HL-60/S4 treated with retinoic acid at 250 ng/mL for 4 days and 3 days (cell line): Measurements from ENCODE around the gene TM9SF1.
"Not testable (repeated sequence)": the region's sequence is repeated elsewhere in the genome, so short reads cannot be mapped to it uniquely, and the experiment has no call there.

Experiments
- in situ Hi-C: fragments of 300-500 bp; cut with MboI; formaldehyde crosslinking; loops from 2 replicates; pipeline ENCODE4 v1.7.0; 2022; ENCODE audit warnings: low sequenced_read_pairs

TM9SF1 gene

DNA sequence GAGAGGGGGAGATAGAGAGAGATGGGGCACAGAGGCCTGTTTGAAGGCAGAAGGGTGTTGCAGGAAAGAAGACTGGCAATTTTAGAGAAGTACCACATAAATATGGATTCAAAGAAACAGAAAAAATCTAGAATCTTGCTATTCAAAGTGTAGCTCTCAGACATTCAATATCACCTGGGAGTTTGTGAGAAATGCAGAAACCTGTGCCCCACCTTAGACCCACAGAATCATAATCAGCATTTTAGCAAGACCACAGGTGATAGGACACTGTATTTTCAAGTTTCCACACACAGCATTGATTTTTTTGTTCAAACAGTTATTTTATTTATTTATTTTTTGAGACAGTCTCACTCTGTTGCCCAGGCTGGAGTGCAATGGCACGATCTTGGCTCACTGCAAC is 33.7 kb upstream of the TM9SF1 start:
- in situ Hi-C loops: loop anchor here (25.0 kb wide), 1 partner anchor 208 kb away; the partner anchor contains the start of genes CBLN3, KHNYN and SDR39U1

DNA sequence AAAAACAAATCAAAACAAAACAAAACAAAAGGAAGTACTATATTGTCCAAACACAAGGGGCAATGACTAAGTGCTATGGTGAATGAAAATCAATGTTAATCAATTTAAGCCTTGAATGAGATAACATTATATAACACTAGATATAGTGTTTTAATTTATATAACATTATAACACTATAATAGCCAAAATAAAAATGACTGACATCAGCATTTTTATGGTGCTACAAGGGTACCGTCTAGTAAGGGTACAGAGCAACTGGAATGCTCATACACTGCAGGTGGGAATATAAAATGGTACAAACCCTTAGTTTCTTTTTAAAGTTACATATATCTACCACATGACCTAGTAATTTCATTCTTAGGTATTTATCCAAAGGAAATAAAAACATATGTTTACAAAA is 31.2 kb upstream of the TM9SF1 start:
- in situ Hi-C loops: loop anchor here (25.0 kb wide), 1 partner anchor 211 kb away; the partner anchor contains the start of genes CBLN3, KHNYN and SDR39U1

DNA sequence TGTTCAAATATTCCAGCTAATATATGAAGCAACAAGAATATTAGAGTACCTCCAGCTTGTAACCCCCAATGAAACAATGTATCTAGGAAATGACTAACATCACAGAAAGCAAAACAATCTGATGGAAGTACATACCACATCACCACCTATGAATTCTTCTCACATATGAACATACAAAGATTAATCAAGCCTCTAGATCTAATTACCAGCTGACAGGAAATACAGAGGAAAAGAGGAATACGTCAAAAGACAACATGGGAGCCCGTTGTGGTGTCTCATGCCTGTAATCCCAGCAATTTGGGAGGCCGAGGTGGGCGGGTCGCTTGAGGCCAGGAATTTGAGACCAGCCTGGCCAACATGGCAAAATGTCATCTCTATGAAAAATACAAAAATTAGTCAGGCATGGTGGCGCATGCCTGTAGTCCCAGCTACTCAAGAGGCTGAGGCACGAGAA is 29.4 kb upstream of the TM9SF1 start:
- in situ Hi-C loops: loop anchor here (25.0 kb wide), 1 partner anchor 213 kb away; the partner anchor contains the start of genes CBLN3, KHNYN and SDR39U1

DNA sequence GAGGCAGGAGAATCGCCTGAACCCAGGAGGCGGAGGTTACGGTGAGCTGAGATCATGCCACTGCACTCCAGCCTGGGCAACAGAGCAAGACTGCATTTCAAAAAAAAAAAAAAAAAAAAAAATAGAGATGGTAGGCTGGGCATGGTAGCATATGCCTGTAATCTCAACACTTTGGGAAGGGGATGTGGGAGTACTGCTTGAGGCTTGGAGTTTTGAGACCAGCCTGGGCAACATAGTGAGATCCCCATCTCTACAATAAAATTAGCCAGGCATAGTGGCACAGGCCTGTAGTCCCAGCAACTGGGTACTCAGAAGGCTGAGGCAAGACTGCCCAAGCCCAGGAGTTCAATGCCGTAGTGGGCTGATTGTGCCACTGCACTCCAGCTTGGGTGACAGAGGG is 27.7 kb upstream of the TM9SF1 start:
- in situ Hi-C loops: not testable (repeated sequence)

DNA sequence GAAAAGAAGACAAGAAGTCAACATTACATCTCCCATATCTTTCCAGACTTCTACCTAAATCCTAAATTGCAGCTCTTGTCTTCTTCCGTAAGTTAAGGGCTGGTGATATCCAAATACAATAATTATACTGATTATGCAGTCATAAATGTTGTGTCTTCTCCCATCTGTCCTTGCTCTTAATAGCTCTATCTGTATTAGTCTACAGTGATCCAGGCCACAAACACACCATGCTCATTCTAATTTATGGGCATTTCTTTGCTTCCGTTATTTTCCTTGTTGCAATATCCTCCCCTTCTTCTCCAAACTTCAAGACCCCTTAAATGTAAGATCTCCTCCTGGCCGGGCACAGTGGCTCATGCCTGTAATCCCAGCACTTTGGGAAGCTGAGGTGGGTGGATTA is 24.3 kb upstream of the TM9SF1 start:
- in situ Hi-C loops: no loop called here

DNA sequence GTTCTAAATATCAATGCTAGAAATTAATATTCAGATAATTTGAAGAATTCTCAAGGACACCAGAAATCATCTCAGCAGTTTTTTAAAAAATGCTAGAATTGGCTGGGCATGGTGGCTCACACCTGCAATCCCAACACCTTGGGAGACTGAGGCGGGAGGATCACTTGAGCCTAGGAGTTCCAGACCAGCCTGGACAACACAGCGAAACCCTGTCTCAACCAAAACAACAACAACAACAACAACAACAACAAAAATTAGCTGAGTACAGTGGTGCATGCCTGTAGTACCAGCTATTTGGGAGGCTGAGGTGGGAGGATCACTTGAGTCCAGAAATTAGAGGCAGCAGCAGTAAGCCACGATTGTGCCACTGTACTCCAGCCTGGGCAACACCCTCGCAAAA is 23.8 kb upstream of the TM9SF1 start:
- in situ Hi-C loops: no loop called here

DNA sequence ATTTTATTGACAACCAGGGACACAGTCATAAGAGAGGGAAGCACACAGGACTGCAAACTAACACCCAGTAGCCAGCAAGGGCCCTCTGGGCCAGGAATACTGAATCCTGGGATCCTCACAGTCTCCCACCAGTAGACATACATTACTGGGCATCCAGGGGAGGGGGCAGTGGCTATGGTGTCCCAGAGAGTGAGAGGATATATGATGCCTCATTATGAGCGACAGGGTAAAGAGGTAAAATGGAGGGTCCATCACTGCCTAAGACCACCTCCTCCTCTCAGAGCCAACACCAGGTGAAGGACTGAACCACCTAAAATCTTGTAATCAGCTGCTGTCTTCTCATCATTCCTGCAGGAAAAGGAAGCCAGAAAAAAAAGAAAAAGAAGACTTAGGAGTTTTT is 21.6 kb upstream of the TM9SF1 start:
- in situ Hi-C loops: not testable (repeated sequence)

DNA sequence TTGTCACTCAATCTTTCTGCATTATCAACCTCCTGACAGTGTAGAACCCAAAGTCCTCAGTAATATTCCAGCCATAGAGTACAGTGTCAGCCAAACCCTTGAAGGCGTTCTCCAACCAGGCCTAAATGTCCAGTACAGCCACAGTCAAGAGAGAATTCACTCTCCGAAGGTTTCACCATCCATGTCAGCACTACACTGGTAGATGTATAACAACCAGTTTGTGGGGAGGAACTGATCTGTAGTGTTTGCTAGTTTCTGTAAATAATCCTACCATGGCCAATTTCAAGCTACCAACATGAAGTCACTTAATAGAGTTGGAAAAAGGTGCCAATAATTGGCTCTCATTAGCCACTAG is 21.1 kb upstream of the TM9SF1 start:
- in situ Hi-C loops: no loop called here

DNA sequence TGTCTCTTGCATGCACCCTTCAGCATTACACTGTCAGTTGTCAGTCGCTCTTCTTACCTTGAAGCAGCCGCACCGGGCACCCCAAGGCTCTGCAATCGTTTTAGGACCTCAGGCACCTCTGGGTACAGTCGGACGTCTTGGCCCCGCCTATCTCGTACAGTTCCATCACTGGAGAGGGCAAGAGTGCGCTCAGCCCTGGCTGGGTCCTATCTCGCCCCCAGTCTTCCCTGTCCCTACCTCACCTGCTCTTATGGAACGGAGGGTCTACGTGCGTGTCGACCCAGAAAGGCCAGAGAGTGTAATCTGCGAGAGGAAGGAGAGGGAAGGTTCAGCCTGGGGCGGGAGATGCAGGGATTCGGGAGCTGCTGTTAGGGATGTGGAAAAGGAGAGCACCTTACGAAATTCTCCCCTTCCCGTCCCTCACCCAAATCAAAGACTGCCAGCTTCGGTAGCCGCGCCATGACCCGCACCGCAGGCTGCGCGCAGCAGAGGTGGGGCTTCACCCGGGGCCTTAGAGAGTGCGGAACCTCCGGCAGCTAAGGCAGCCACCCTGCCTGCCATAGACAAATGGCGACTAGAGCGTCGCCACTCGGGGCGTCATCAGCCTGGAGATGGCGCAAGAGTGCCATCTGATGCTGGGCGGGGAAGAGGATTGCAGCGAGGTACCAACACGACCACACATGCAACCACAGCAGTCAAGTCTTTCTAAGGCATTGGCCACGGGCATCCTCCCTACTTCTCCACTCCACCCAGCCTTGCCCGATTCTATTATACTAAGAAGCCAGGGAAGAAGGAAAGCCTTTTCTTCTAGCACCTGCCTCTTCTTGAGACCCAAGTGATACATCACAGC is 20.5 kb upstream of the TM9SF1 start, which contains the start of gene MDP1:
Gene MDP1, minus strand, starts transcription at position 572 of the 850 bp plus-strand sequence. Its CDS starts 111 bp downstream, at position 461.
- in situ Hi-C loops: no loop called here

DNA sequence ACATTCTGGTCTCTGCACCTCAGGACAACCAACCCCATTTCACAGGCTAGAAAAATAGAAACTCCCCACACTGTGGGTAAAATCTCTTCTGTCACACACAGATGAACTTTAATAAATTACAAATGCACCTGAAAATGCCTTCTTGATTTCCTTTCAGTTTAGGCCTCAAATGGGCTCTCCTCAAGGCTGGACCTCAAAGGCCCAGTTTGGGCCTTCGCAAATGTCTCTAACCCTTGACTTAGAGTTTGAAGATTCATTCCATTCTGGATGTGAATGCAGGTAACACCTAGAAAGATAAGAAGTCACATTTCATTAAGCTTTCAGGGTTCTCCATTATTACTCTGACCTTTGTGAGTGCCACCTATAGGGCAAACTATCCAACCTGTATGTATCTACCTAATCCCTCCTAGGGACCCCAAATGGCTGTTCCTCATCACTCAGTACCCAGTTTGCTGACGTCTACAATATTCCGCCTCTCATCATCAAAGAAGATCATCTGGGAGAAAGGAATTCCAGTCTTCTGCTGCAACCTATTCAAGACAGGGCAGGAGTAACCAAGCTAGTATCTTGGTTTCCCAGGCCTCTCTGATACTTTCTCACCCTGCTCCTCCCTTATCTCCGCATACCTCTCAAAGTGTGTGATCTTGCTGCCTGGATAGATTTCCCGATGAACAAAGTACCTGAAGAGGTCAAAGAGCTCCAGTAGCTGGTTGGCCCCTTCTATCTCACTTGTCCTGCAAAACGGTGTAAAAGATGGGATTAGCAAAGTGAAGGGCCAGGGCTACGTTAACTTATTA is 18.8 kb upstream of the TM9SF1 start:
- in situ Hi-C loops: no loop called here

DNA sequence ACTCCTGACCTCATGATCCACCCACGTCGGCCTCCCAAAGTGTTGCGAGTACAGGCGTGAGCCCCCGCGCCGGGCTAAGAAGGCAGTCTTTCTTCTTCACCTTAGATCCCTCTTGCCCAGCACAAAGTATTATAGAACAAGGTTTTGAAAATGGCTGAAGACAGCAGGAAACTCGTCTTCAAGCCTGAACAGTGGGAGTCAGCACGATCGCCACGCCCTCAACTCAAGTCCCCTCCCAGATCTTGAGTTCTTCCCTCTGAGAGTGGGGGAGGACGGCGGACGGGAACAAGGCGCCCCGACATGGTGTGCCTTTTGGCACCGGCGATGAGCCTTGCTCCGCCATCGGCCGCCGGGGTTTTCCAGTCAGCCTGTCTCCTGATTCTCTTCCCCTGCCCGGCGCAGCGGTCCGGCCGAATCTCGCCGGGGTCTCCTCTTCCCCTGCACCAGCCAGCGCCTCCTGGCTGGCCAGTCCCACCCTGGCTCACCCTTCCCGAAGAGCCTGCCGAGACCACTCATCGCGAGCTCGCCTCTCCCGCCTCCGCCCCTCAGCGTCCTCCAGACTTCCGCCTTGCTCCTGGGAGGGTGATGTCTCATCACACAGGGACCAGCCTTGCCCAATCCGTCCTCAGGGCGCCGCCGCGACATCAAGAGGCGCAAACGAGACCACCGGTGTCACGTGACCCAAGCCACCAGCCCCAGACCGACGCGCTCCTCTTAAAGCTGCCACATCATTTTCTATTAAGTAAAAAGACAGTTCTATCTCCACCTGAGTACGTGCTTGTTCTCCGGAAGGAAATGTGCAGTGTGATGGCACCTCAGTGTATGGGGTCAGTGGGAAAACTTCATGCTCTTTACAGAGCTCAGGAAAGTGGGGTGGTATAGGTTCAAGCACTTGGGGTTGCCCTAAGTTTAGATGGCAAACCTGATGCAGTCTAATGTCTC is 18.0 kb upstream of the TM9SF1 start, which contains the start of gene CHMP4A:
Gene CHMP4A, minus strand, starts transcription at position 565 of the 942 bp plus-strand sequence. Its CDS starts 49 bp downstream, at position 516.
- in situ Hi-C loops: no loop called here

DNA sequence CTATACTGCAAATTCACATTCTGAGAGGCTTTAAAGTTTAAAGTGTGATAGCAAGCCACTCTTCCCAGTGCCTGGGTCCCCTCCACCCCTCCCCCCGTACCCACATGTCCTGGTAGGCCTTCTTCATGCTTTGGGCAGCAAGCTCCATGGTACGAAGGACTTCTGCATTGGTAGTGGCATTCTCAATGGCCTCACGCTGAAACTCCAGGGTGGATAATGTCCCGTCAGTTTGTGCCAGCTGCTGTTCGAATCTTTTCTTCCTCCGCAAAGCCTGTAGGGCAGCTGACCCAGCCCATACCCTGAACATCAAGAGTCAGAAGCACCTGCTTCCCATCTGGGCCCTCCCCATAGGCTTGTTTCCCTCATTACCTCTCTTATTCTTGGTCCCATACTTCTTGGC is 16.1 kb upstream of the TM9SF1 start:
- in situ Hi-C loops: no loop called here

DNA sequence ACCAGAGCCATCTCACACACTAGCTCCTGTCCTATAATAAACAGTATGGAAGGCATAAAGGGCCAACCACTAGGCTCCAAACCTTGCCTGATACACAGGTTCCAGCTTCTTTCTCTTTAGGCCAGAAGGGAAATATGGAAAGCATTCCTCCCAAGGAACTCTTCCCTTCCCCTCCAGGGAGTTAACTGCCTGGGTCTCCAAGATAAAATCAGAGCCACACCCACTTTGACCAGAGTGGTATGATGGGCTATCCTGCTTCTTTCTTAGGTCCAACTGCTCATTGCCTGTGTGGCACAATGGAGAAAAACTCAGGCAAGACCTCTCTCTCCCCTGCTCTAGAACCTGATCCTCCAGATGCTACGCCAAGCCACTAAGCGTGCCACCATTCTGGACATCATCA is 12.4 kb upstream of the TM9SF1 start:
- in situ Hi-C loops: no loop called here

DNA sequence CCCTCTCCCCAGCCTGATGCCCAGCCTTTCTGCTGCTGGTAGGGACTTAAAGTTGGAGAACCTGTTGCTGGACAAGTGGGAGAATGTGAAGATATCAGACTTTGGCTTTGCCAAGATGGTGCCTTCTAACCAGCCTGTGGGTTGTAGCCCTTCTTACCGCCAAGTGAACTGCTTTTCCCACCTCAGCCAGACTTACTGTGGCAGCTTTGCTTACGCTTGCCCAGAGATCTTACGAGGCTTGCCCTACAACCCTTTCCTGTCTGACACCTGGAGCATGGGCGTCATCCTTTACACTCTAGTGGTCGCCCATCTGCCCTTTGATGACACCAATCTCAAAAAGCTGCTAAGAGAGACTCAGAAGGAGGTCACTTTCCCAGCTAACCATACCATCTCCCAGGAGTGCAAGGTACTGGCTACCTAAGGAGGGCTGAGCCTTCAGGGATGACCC is 11.9 kb upstream of the TM9SF1 start:
- in situ Hi-C loops: no loop called here

DNA sequence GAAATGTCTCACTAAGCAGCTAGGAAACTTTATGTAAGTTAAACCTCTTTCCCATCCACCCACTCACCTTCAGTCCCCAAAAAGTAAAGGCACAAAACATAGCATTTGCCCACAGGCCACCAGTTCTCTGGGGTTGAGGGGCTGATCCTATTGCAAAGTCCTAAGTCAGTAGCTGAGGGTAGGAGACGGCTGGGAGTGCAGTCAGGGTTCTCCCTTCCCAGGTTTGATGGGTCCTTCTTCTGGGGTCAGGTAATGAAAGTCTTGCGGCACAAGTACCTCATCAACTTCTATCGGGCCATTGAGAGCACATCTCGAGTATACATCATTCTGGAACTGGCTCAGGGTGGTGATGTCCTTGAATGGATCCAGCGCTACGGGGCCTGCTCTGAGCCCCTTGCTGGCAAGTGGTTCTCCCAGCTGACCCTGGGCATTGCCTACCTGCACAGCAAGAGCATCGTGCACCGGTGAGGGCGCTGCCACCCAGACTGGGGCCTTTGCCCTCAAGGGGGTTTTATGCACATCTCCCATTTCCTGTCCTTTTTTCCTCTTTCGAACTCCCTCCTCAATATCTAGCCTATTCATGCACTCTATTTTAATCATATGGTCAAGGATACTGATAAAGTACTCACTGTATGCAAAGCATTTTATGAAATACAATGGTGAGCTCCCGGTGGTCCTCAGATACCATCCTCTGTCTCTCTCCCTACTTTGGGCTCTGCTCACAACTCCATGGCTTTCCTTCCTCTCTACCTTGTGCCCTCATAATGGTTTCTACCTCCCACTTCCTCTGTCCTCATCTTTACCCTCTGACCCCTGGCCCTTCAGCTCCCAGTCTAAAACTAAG is 11.2 kb upstream of the TM9SF1 start:
- in situ Hi-C loops: no loop called here

DNA sequence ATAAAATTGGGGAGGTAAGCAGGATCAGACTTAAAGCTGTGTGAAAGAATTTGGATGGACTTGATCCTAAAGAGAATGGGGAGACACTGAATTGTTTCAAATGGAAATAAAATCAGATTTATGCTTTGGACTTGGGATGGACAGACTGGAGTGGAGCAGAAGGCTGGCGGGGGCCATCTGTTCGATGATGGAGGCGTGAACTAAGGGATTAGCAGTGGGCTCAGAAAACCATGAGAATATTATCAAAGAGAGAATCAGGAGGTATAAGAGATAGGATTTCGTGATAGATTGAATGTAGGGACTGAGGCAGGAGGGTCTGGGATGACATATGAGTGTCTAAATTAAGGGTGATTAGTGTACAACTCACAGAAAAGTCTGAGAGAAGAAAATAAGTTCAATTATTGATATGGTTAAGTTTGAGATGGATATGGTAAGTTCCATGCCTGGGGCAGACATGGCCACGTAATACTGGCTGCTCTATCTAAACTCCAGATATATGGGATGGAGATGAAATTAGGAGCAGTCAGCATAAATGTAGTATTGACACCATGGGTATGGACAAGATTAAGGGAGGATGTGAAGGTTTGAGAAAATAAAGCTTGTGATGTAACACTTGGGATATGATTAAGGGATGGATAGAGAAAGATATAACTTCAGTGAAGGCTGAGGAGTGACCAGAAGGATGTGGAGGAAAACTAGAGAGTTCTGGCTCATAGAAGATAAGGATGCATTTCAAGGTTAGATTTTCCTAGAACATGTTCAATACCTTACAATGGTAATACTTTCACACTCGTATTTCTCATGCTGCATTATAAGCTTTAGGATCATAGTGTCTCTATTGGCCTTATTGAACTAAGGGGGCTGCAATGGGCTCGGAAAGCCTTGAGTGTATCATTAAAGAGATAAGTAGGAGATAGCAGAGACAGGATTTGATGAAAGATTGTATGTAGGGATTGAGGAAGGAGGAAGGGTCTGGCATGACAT is 9.2 kb upstream of the TM9SF1 start:
- in situ Hi-C loops: no loop called here

DNA sequence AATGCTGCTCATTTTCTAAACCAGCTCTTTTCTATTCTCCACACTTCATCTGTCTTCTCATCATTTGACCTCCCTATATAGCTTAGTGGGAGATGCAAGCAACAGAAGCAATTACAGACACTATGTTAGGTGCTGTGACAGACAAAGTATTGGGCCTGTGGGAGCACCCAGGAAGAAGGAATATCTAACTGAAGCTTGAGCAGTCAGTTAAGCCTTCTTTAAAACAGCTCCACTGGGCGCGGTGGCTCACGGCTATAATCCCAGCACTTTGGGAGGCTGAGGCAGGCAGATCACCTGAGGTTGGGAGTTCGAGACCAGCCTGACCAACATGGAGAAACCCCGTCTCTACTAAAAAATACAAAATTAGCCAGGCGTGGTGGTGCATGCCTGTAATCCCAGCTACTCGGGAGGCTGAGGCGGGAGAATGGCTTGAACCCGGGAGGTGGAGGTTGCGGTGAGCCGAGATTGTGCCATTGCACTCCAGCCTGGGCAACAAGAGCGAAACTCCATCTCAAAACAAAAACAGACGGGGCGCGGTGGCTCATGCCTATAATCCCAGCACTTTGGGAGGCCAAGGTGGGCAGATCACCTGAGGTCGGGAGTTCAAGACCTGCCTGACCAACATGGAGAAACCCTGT is 8.1 kb upstream of the TM9SF1 start:
- in situ Hi-C loops: not testable (repeated sequence)

DNA sequence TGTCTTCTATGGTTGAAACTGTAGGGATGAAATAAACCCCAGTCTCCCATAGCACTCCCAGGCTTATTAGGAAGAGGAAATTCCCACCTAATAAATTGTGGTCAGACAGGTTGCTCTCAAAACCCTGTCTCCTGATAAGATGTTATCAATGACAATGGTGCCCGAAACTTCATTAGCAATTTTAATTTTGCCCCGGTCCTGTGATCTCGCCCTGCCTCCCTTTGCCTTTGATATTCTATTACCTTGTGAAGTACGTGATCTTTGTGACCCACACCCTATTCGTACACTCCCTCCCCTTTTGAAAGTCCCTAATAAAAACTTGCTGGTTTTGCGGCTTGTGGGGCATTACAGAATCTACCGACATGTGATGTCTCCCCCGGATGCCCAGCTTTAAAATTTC is 7.3 kb upstream of the TM9SF1 start:
- in situ Hi-C loops: not testable (repeated sequence)
